Measurements from ENCODE around the gene CATSPER1.

DNA sequence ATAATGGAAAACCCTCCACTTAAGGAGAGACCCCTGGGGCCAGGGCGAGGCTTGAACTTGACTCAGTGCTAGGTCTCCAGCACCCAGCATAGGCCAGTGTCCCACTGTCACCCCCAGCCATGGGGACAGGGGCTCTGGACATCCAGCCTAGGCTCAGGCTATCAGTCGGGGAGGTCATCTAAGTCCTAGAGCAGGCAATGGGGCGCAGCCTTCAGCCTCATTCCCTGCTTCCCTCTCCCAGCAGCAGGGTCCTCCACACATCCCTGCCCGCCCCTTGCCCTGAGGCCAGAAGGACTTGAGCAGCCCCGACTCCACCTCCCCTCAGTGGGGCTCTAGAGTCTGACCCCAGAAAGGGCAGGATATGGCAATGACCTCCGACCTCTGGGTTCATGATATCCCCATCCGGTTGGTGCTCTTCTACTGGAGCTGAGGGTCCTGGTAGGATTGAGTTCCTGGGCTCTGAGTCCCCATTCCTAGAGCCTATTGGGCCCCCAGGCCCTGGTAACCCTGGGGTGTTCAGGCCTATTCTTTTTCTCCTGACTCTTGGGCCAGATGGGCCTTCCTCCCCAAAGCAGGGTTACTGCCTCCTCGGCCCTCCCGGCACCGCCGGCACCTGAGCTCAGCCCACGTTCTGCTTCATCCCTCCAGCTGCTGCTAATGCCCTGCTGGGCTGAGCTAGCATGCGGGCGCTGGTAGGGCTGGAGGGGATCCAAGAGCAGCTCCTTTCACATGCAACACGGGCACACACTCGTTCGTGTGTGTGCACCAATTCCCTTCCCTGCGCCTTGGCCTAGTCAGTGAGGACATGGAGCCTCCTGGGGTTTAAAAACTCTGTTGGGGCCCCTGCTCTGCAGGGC, 10.1 kb downstream of the CATSPER1 start:
- TF ChIP-seq POLR2A (IDR thresholded peaks at IDR 0.05) = no peak
- TF ChIP-seq, protein P1, sequence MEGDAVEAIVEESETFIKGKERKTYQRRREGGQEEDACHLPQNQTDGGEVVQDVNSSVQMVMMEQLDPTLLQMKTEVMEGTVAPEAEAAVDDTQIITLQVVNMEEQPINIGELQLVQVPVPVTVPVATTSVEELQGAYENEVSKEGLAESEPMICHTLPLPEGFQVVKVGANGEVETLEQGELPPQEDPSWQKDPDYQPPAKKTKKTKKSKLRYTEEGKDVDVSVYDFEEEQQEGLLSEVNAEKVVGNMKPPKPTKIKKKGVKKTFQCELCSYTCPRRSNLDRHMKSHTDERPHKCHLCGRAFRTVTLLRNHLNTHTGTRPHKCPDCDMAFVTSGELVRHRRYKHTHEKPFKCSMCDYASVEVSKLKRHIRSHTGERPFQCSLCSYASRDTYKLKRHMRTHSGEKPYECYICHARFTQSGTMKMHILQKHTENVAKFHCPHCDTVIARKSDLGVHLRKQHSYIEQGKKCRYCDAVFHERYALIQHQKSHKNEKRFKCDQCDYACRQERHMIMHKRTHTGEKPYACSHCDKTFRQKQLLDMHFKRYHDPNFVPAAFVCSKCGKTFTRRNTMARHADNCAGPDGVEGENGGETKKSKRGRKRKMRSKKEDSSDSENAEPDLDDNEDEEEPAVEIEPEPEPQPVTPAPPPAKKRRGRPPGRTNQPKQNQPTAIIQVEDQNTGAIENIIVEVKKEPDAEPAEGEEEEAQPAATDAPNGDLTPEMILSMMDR (IDR thresholded peaks at IDR 0.05) = no peak
- TF ChIP-seq EP300 (IDR thresholded peaks at IDR 0.05) = no peak
